KOPT-K1 (cell line): ENCODE data around the gene TMEM53.

Experiments used
- H3K27ac ChIP-seq: fragments of 200-600 bp; sonication (generic); 2 replicates; pipeline ENCODE4 v1.5.1; 2016; ENCODE audit warnings: antibody characterized with exemption, mild to moderate bottlenecking, low read depth, low read length; ENCODE audit not compliant: poor library complexity, severe bottlenecking
- H3K36me3 ChIP-seq: fragments of 200-600 bp; sonication (generic); 2 replicates; pipeline ENCODE4 v1.5.1; 2017; ENCODE audit warnings: antibody characterized with exemption, mild to moderate bottlenecking, low read length, moderate library complexity; ENCODE audit not compliant: insufficient read depth
- H3K9me3 ChIP-seq: fragments of 200-600 bp; sonication (generic); 2 replicates; pipeline ENCODE4 v1.5.1; 2017; ENCODE audit warnings: antibody characterized with exemption, low read length, mild to moderate bottlenecking; ENCODE audit not compliant: insufficient read depth, poor library complexity, severe bottlenecking

TMEM53 gene

GRCh38 chr1:44637702-44638411 lies 36.4 kb downstream of the TMEM53 start:
- Histone ChIP-seq H3K27ac (no peak overlapping the region), H3K9me3 (no peaks in the 10 kb centered on the region), H3K36me3 (peaks cover 100% of the 10 kb centered on the region)

- Histone ChIP-seq H3K36me3 (peaks cover 92% of the 10 kb centered on the region), H3K9me3 (no peaks in the 10 kb centered on the region), H3K27ac (no peak overlapping the region)
Measured at GRCh38 chr1:44636688-44637598, 37.3 kb downstream of the TMEM53 start.

DNA sequence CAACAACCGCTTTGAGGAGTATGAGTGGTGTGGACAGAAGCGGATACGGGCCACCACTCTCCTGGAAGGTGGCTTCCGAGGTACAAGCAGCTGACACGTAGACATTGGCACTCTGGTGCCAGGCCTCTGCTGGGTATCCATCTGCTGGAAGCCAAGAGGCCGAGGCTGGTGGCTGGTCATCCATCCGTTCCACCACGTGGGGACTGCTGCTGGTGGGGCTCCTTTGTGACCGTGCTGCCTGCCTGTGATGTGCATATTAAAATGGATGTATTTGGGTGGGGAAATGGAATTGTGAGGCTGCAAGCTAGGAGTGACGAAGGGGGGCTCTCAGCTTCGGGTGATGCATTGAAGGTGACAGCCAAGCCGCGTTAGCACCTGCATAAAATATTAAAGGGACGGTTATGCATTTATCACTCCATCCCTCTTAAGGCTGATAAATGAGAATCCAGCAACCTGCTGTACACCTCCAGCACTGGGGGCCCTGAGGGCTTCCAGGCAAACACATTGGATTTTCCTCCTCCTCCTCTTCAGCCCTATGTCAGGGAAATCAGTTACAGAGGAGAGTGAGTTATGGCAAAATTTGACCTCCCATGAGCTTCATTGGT lies 38.1 kb downstream of the TMEM53 start:
- Histone ChIP-seq H3K27ac (no peak overlapping the region), H3K36me3 (peaks cover 84% of the 10 kb centered on the region), H3K9me3 (no peaks in the 10 kb centered on the region)

GRCh38 chr1:44635439-44635838 lies 38.8 kb downstream of the TMEM53 start:
- H3K27ac ChIP-seq, result no peak overlapping the region
- peaks cover 77% of the 10 kb centered on the region for H3K36me3 ChIP-seq

GRCh38 chr1:44634606-44635189 lies 39.6 kb downstream of the TMEM53 start:
- Histone ChIP-seq H3K27ac (no peak overlapping the region), H3K9me3 (no peaks in the 10 kb centered on the region), H3K36me3 (peaks cover 70% of the 10 kb centered on the region)

More at GRCh38 chr1:44635439-44635838, 38.8 kb downstream of the TMEM53 start:
- no peaks in the 10 kb centered on the region for H3K9me3 ChIP-seq

DNA sequence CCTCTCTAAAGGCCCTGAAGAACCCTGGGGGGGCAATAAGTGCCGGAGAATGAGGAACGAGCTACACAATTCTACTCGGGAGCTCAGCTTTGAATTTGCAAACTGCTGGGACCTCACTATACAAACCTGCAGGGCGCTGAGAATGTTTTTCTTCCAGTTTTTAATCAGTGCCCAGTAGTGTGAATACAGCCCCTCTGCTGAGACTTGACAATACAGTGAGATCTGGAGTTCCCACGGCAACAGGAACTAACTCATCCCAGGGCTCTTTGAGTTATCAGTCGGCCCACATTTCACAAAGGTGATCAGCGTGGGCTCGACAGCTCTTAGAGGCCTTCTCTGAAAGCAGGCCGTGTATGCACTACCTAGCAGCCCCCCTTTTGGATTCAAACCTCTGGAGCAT lies 41.7 kb downstream of the TMEM53 start:
- H3K9me3 ChIP-seq, result no peaks in the 10 kb centered on the region
- H3K36me3 ChIP-seq, result peaks cover 49% of the 10 kb centered on the region
- peak overlapping the region; percentile 94 for H3K27ac ChIP-seq

GRCh38 chr1:44631647-44632539 lies 42.4 kb downstream of the TMEM53 start:
- Histone ChIP-seq H3K27ac (peak overlapping the region; percentile 94), H3K9me3 (no peaks in the 10 kb centered on the region), H3K36me3 (peaks cover 41% of the 10 kb centered on the region)

GRCh38 chr1:44631333-44631646 lies 43.0 kb downstream of the TMEM53 start:
- no peaks in the 10 kb centered on the region for H3K9me3 ChIP-seq
- H3K36me3 ChIP-seq, result peaks cover 35% of the 10 kb centered on the region
- H3K27ac ChIP-seq, result peak overlapping the region; percentile 94

GRCh38 chr1:44630116-44630515 lies 44.2 kb downstream of the TMEM53 start:
- H3K27ac ChIP-seq, result no peak overlapping the region
- no peaks in the 10 kb centered on the region for H3K9me3 ChIP-seq
- peaks cover 24% of the 10 kb centered on the region for H3K36me3 ChIP-seq

DNA sequence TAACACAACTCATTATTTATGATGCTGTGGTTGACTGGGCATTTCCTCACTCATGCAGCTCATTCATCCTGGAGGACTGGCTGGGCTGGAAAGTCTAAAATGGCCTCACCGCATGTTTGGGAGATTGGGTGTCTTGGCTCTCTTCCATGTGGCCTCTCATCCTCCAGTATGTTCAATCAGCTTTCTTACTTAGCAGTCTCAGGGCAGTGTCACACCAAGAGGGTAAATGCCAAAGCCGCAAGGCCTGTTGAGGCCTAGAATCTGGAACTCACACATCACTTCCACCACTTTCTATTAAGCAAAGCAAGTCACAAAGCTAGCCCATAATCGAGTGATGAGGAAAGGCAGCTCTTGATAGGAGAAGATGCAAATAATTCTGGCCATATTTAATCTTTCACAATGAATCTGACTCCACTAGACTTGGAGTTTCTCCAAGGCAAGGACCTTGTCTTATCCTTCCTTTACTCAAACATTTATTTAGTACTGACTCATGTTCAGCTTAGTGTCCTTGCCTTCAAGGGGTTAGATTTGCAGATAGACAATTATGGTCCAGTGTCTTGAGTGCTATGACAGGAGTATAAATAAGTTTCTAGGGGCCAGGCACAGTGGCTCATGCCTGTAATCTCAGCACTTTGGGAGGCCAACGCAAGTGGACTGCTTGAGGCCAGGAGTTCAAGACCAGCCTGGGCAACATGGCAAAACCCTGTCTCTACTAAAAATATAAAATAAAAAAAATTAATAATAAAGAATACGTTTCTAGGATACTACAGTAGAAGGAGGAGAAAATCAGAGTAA lies 45.1 kb downstream of the TMEM53 start:
- Histone ChIP-seq H3K9me3 (no peaks in the 10 kb centered on the region), H3K27ac (no peak overlapping the region), H3K36me3 (peaks cover 14% of the 10 kb centered on the region)

- Histone ChIP-seq H3K36me3 (no peaks in the 10 kb centered on the region), H3K9me3 (no peaks in the 10 kb centered on the region), H3K27ac (no peak overlapping the region)
Measured at GRCh38 chr1:44625348-44625747, 48.9 kb downstream of the TMEM53 start.

GRCh38 chr1:44624268-44624901 lies 49.9 kb downstream of the TMEM53 start:
- Histone ChIP-seq H3K36me3 (no peaks in the 10 kb centered on the region), H3K9me3 (no peaks in the 10 kb centered on the region)

DNA sequence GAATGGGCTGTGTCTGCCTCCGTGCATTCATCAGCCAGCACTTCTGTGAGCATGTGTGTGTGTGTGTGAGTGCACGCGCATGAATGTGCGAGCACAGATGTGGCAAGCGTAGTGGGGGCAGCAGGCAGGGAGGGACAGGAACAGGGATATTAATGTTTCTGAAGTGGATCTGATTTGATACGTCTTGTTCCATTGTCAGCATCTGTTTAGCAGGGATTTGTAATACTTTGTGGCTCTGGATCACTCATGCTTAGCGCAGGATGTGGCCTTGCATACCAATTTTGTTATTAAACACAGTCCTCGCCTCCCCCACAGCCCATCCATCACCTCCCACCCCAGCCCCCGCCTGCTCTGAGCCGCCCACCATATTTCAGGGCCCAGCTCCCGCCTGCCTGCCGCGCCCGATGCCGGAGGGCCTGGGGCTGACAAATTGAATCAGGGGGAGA lies 52.4 kb downstream of the TMEM53 start:
- no peak overlapping the region for H3K27ac ChIP-seq
- H3K36me3 ChIP-seq, result no peaks in the 10 kb centered on the region
- no peaks in the 10 kb centered on the region for H3K9me3 ChIP-seq

More at GRCh38 chr1:44624268-44624901, 49.9 kb downstream of the TMEM53 start:
- H3K27ac ChIP-seq, result no peak overlapping the region
